ENCODE data around the gene PRSS38. TPM values are rescaled to one million over a fixed set of nuclear protein-coding genes. Genes with fewer than 3 reads are reported as not detected.

PRSS38 gene
- total and polyA plus RNA-seq, 11 donors = not detected

- ATAC-seq = no peak
These were observed 8.7 kb downstream of the PRSS38 start for GRCh38 chr1:227824204-227824603.

GRCh38 chr1:227828786-227829185 is 13.3 kb downstream of the PRSS38 start:
- Histone ChIP-seq H3K27me3 (peaks cover 0 to 6% (median 0%) of the 10 kb centered on the region in 9 donors), H3K27ac (no peak overlapping the region), H3K4me1 (no peaks in the 10 kb centered on the region), H3K4me3 (no peak overlapping the region), H3K36me3 (no peaks in the 10 kb centered on the region), H3K9me3 (peaks cover 0 to 13% (median 3%) of the 10 kb centered on the region in 12 donors)
- intact Hi-C loops (cut with DNase I) = no loop called here
- TF ChIP-seq POLR2A (IDR thresholded peaks at IDR 0.05) (no peak), CTCF (IDR thresholded peaks at IDR 0.05) (no peak)
- DNase-seq (no peak), ATAC-seq (no peak)
- 72 to 90% (median 86%) methylated on average over 2 to 3 of the region's 3 CpGs for WGBS, 4 donors

More at GRCh38 chr1:227824204-227824603, 8.7 kb downstream of the PRSS38 start:
- Histone ChIP-seq H3K9me3 (peaks cover 0 to 29% (median 5%) of the 10 kb centered on the region in 12 donors), H3K4me1 (no peaks in the 10 kb centered on the region), H3K36me3 (no peaks in the 10 kb centered on the region), H3K27me3 (peaks cover 0 to 6% (median 0%) of the 10 kb centered on the region in 9 donors), H3K27ac (no peak overlapping the region), H3K4me3 (no peak overlapping the region)
- TF ChIP-seq POLR2A (IDR thresholded peaks at IDR 0.05) = no peak
- no peak for TF ChIP-seq CTCF (IDR thresholded peaks at IDR 0.05)
- intact Hi-C loops (cut with DNase I) = no loop called here
- no peak for DNase-seq
- WGBS, 4 donors = 36 to 48% (median 42%) methylated on average over 2 of the region's 2 CpGs

GRCh38 chr1:227838181-227838580 is 22.7 kb downstream of the PRSS38 start:
- Histone ChIP-seq H3K4me3 (no peak overlapping the region), H3K27me3 (no peaks in the 10 kb centered on the region), H3K4me1 (no peaks in the 10 kb centered on the region), H3K27ac (no peak overlapping the region), H3K36me3 (no peaks in the 10 kb centered on the region), H3K9me3 (no peaks in the 10 kb centered on the region)
- TF ChIP-seq CTCF (IDR thresholded peaks at IDR 0.05) (no peak), POLR2A (IDR thresholded peaks at IDR 0.05) (no peak)
- intact Hi-C loops (cut with DNase I) = no loop called here
- no peak for DNase-seq
- 87 to 89% (median 88%) methylated on average over 7 of the region's 7 CpGs for WGBS, 4 donors
- ATAC-seq = no peak

- Histone ChIP-seq H3K36me3 (no peaks in the 10 kb centered on the region), H3K4me3 (no peak overlapping the region), H3K27ac (no peak overlapping the region), H3K4me1 (no peaks in the 10 kb centered on the region), H3K27me3 (no peaks in the 10 kb centered on the region), H3K9me3 (no peaks in the 10 kb centered on the region)
- ATAC-seq (no peak), DNase-seq (no peak)
- TF ChIP-seq CTCF (IDR thresholded peaks at IDR 0.05) (no peak), POLR2A (IDR thresholded peaks at IDR 0.05) (no peak)
- intact Hi-C loops (cut with DNase I) = no loop called here
- 75 to 83% (median 81%) methylated on average over 9 of the region's 9 CpGs for WGBS, 4 donors
These were observed 25.6 kb downstream of the PRSS38 start for GRCh38 chr1:227841096-227841495.
